T-cell (primary cell): Measurements from ENCODE around the gene TCEAL5. TPM values are rescaled to one million over a fixed set of nuclear protein-coding genes. Genes with fewer than 3 reads are reported as not detected.

Source experiments
- total RNA-seq, 35 experiments: library from RNA in 6 of 35; stranded (reverse) in 6 of 35; fragments of 120-200 nt in 1 of 35; gene quantifications; one replicate each; pipeline versions ENCODE4 v1.2.1 to v1.2.4 and lab custom pipeline; 2013 to 2026

TCEAL5 gene
- total RNA-seq, 5 donors from 2014 or later (not counting 1 experiment from before 2014, with no cell fraction given) = not detected

Other genes with a start within 250 kb of the TCEAL5 start
- 1 to 10 TPM in 1 of 5 donors, under 1 TPM in 3, not detected in 1; 0.33 to 1.4 (median 0.56) TPM for gene BEX1, start 212.6 kb downstream of the TCEAL5 start, total RNA-seq
- gene NXF3, start 183.6 kb downstream of the TCEAL5 start, total RNA-seq = not detected
- gene BEX4, start 61.6 kb downstream of the TCEAL5 start, total RNA-seq = 10 to 100 TPM; 23.8 to 53.6 (median 29.4) TPM
- 10 to 100 TPM; 13.8 to 25.5 (median 20.4) TPM for gene TCEAL8, start 21.6 kb downstream of the TCEAL5 start, total RNA-seq
- gene BEX2, start 34.2 kb upstream of the TCEAL5 start, total RNA-seq = 10 to 100 TPM; 24.0 to 38.3 (median 26.8) TPM
- not detected for gene TCEAL7, start 53.5 kb upstream of the TCEAL5 start, total RNA-seq
- gene TCEAL9, start 79.8 kb upstream of the TCEAL5 start, total RNA-seq = 1 to 10 TPM in 3 of 5 donors, under 1 TPM in 1, not detected in 1; 0.65 to 1.7 (median 1.3) TPM
- 10 to 100 TPM; 17.7 to 41.5 (median 27.7) TPM for gene BEX3, start 99.8 kb upstream of the TCEAL5 start, total RNA-seq
- under 1 TPM in 3 of 5 donors, not detected in 2; 0.07 to 0.18 (median 0.16) TPM for gene RAB40A, start 242.7 kb upstream of the TCEAL5 start, total RNA-seq